H9 (cell line): Measurements from ENCODE around the gene MICAL2. TPM values are rescaled to one million over a fixed set of nuclear protein-coding genes. Genes with fewer than 3 reads are reported as not detected.

Experiments used
- DNase-seq: peaks from one replicate; pipeline ENCODE4 v3.0.0-alpha.2; 2017
- H2AFZ ChIP-seq: one replicate; pipeline ENCODE4 v1.6.1; 2013; ENCODE audit warnings: mild to moderate bottlenecking, low read length, control low read depth, moderate library complexity
- H2AK5ac ChIP-seq: 2 replicates; pipeline ENCODE4 v1.6.1; 2013; ENCODE audit warnings: low read length, control low read depth, mixed read lengths; ENCODE audit not compliant: insufficient read length
- H2BK120ac ChIP-seq: one replicate; pipeline ENCODE4 v1.6.1; 2013; ENCODE audit warnings: low read depth, mild to moderate bottlenecking, low read length, control low read depth, inconsistent platforms; ENCODE audit not compliant: poor library complexity, severe bottlenecking
- H2BK12ac ChIP-seq: 2 replicates; pipeline ENCODE4 v1.6.1; 2013; ENCODE audit warnings: low read length, control low read depth, mixed read lengths, low read depth; ENCODE audit not compliant: insufficient read length
- H2BK15ac ChIP-seq: 2 replicates; pipeline ENCODE4 v1.6.1; 2013; ENCODE audit warnings: low read depth, low read length, control low read depth
- H2BK20ac ChIP-seq: one replicate; pipeline ENCODE4 v1.6.1; 2013; ENCODE audit warnings: low read depth, mild to moderate bottlenecking, low read length, control low read depth, inconsistent platforms; ENCODE audit not compliant: poor library complexity, severe bottlenecking
- H2BK5ac ChIP-seq: 2 replicates; pipeline ENCODE4 v1.6.1; 2013; ENCODE audit warnings: low read length, control low read depth, mixed read lengths; ENCODE audit not compliant: insufficient read length
- H3K14ac ChIP-seq: 2 replicates; pipeline ENCODE4 v1.6.1; 2013; ENCODE audit warnings: low read length, control low read depth; ENCODE audit not compliant: insufficient read depth
- H3K18ac ChIP-seq: 2 replicates; pipeline ENCODE4 v1.6.1; 2013; ENCODE audit warnings: low read depth, mild to moderate bottlenecking, mixed read lengths, low read length, control low read depth; ENCODE audit not compliant: insufficient read length
- H3K23ac ChIP-seq: 2 replicates; pipeline ENCODE4 v1.6.1; 2013; ENCODE audit warnings: low read length, control low read depth, mixed read lengths, low read depth; ENCODE audit not compliant: insufficient read length
- H3K23me2 ChIP-seq: 2 replicates; pipeline ENCODE4 v1.6.1; 2013; ENCODE audit warnings: low read depth, mild to moderate bottlenecking, mixed read lengths, low read length, control low read depth; ENCODE audit not compliant: insufficient read length, poor library complexity, severe bottlenecking
- H3K27ac ChIP-seq: 2 replicates; pipeline ENCODE4 v1.5.1; 2013; ENCODE audit warnings: low read length, control low read depth, mixed read lengths, low read depth; ENCODE audit not compliant: insufficient read length
- H3K27me3 ChIP-seq: 2 replicates; pipeline ENCODE4 v1.6.1; 2013; ENCODE audit warnings: low read length, control low read depth, inconsistent platforms; ENCODE audit not compliant: insufficient read depth
- H3K4ac ChIP-seq: 2 replicates; pipeline ENCODE4 v1.6.1; 2013; ENCODE audit warnings: low read depth, mild to moderate bottlenecking, control low read depth, inconsistent platforms, low read length, moderate library complexity
- H3K4me1 ChIP-seq: 2 replicates; pipeline ENCODE4 v1.6.1; 2013; ENCODE audit warnings: low read length, control low read depth, inconsistent platforms; ENCODE audit not compliant: insufficient read depth
- H3K4me2 ChIP-seq: 2 replicates; pipeline ENCODE4 v1.6.1; 2013; ENCODE audit warnings: low read length, control low read depth, mixed read lengths; ENCODE audit not compliant: insufficient read length, insufficient read depth
- H3K56ac ChIP-seq: 2 replicates; pipeline ENCODE4 v1.6.1; 2013; ENCODE audit warnings: low read depth, mild to moderate bottlenecking, mixed read lengths, low read length, control low read depth; ENCODE audit not compliant: insufficient read length
- H3K79me1 ChIP-seq: 2 replicates; pipeline ENCODE4 v1.6.1; 2013; ENCODE audit warnings: low read depth, mild to moderate bottlenecking, moderate library complexity, low read length, control low read depth, inconsistent platforms; ENCODE audit not compliant: insufficient read depth, poor library complexity, severe bottlenecking
- H3K79me2 ChIP-seq: 2 replicates; pipeline ENCODE4 v1.6.1; 2013; ENCODE audit warnings: low read length, control low read depth, inconsistent platforms; ENCODE audit not compliant: insufficient read depth
- H3K9ac ChIP-seq: 2 replicates; pipeline ENCODE4 v1.6.1; 2013; ENCODE audit warnings: low read length, control low read depth, mixed read lengths; ENCODE audit not compliant: insufficient read length; ENCODE audit errors: extremely low read depth
- H3K9me3 ChIP-seq: one replicate; pipeline ENCODE4 v1.6.1; 2013; ENCODE audit warnings: low read depth, low read length, inconsistent platforms; ENCODE audit not compliant: control insufficient read depth
- H3T11ph ChIP-seq: one replicate; pipeline ENCODE4 v1.6.1; 2013; ENCODE audit warnings: mild to moderate bottlenecking, low read length, control low read depth, inconsistent platforms
- H4K20me1 ChIP-seq: one replicate; pipeline ENCODE4 v1.6.1; 2013; ENCODE audit not compliant: control insufficient read depth, insufficient read length, insufficient read depth
- H4K5ac ChIP-seq: 2 replicates; pipeline ENCODE4 v1.6.1; 2013; ENCODE audit warnings: low read depth, mild to moderate bottlenecking, mixed read lengths, low read length, control low read depth; ENCODE audit not compliant: insufficient read length
- H4K8ac ChIP-seq: replicated peaks from 2 replicates; pipeline ENCODE4 v1.6.1; 2013; ENCODE audit warnings: low read length, control low read depth, mixed read lengths, low read depth; ENCODE audit not compliant: insufficient read length
- H4K91ac ChIP-seq: 2 replicates; pipeline ENCODE4 v1.6.1; 2013; ENCODE audit warnings: low read depth, mild to moderate bottlenecking, moderate library complexity, mixed read lengths, low read length, control low read depth; ENCODE audit not compliant: insufficient read length
- H3K27ac Mint-ChIP-seq, 3 experiments: 2 replicates in 2 of 3; 3 replicates in 1 of 3; pipeline ENCODE4 v1.8.0; 2020 to 2021; ENCODE audit warnings: mixed read lengths in 3 of 3, mild to moderate bottlenecking in 1 of 3, moderate library complexity in 1 of 3
- H3K27me3 Mint-ChIP-seq: 2 replicates; pipeline ENCODE4 v1.8.0; 2021; ENCODE audit warnings: low read depth, mild to moderate bottlenecking, moderate library complexity, mixed read lengths
- H3K36me3 Mint-ChIP-seq, 3 experiments: 2 replicates in 2 of 3; 3 replicates in 1 of 3; pipeline ENCODE4 v1.8.0; 2020 to 2021; ENCODE audit warnings: low read depth in 3 of 3, mixed read lengths in 3 of 3; ENCODE audit not compliant: insufficient read depth in 1 of 3
- H3K4me1 Mint-ChIP-seq, 2 experiments: 2 replicates each; pipeline ENCODE4 v1.8.0; 2020; ENCODE audit warnings: mixed read lengths in 2 of 2
- H3K4me3 Mint-ChIP-seq, 2 experiments: 2 replicates in 1 of 2; 3 replicates in 1 of 2; pipeline ENCODE4 v1.8.0; 2020 to 2021; ENCODE audit warnings: mild to moderate bottlenecking in 2 of 2, mixed read lengths in 2 of 2, moderate library complexity in 1 of 2
- H3K9me3 Mint-ChIP-seq, 2 experiments: 2 replicates in 1 of 2; 3 replicates in 1 of 2; pipeline ENCODE4 v1.8.0; 2020; ENCODE audit warnings: mild to moderate bottlenecking in 2 of 2, mixed read lengths in 2 of 2, moderate library complexity in 1 of 2
- CTCF ChIP-seq: fragments of 200-600 bp; sonication (generic); conservative IDR thresholded peaks from 3 replicates; pipeline ENCODE4 v1.8.0; 2021; ENCODE audit warnings: antibody characterized with exemption, mild to moderate bottlenecking
- WGBS: extraction: QIAGEN DNeasy Blood & Tissue Kit; methylation state at CpG from one replicate; pipeline ENCODE4 v1.1.7; 2013; ENCODE audit warnings: missing lambda C conversion rate, low lambda C conversion rate, mixed read lengths; ENCODE audit not compliant: insufficient read length; ENCODE audit errors: extremely low coverage; 5-methylcytosine and 5-hydroxymethylcytosine counted together
- total RNA-seq: library from RNA; stranded (reverse); gene quantifications from 2 replicates; pipeline ENCODE4 v1.2.1, GENCODE V29; 2021

The MICAL2 gene
- total RNA-seq, 1 experiment from 2014 or later, result 4.7 TPM

- Histone ChIP-seq H3K23me2 (no peaks in the 10 kb centered on the region), H4K20me1 (no peaks in the 10 kb centered on the region), H3K9me3 (no peaks in the 10 kb centered on the region), H4K5ac (no peak overlapping the region), H3K56ac (no peak overlapping the region), H3K27me3 (no peaks in the 10 kb centered on the region), H3K4me1 (no peaks in the 10 kb centered on the region; the same call in 1 of the 2 replicates), H3T11ph (no peak overlapping the region), H2BK12ac (no peak overlapping the region), H3K4ac (no peak overlapping the region), H4K91ac (no peak overlapping the region), H3K9ac (no peak overlapping the region), H3K79me2 (no peaks in the 10 kb centered on the region), H2AFZ (no peak overlapping the region), H3K27ac (no peak overlapping the region), H3K79me1 (no peaks in the 10 kb centered on the region), H2BK20ac (no peak overlapping the region), H2BK120ac (no peak overlapping the region), H3K23ac (no peak overlapping the region), H2BK5ac (no peak overlapping the region), H3K14ac (no peak overlapping the region), H3K4me2 (no peak overlapping the region), H2BK15ac (no peak overlapping the region), H4K8ac (no peak overlapping the region), H2AK5ac (no peak overlapping the region), H3K18ac (no peak overlapping the region)
- no peak overlapping the region; a peak in 1 of 7 replicates for H3K27ac Mint-ChIP-seq
- DNase-seq, result no peak
- no peaks in the 10 kb centered on the region; a peak in 3 of 7 replicates for H3K36me3 Mint-ChIP-seq
- TF ChIP-seq CTCF, result no peak
- H3K9me3 Mint-ChIP-seq, result peaks cover 4% of the 10 kb centered on the region in 2 experiments; a peak in 2 of 5 replicates
- WGBS, result no CpG with 5 or more reads among the region's 5 CpGs
- H3K4me3 Mint-ChIP-seq, result no peak overlapping the region
- peaks cover 1% of the 10 kb centered on the region for H3K27me3 Mint-ChIP-seq
- H3K4me1 Mint-ChIP-seq, result peaks cover 19 to 21% of the 10 kb centered on the region in 2 experiments
Measured at GRCh38 chr11:12067796-12068357, 42.5 kb upstream of the MICAL2 start.
